ENCODE measurements around the gene NEGR1. TPM values are rescaled to one million over a fixed set of nuclear protein-coding genes. Genes with fewer than 3 reads are reported as not detected.

NEGR1 gene
- total RNA-seq, 2 donors from 2014 or later, result not detected

DNA sequence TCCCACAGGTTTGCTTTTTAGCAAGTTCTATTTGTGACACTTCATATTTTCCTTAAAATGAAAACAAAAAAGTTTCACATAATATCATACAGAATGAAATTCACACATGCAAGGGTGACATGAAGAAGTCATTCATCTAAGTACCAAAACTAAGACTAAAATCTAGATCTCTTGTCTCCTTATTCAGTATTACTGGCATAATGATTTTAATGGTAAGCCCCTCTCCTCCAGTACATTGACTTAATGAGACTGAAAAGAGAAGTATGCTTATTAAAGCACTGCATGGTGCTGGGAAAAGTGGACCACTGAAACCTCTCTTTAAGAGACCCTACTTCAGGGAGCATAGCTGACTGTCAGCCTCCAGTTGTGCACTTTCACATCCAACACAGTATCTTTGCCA is 99.5 kb downstream of the NEGR1 start:
- no peak for DNase-seq (ENCODE audit: low spot score in 2 of 2)
- Mint-ChIP-seq H3K27ac (no peak overlapping the region), H3K36me3 (no peaks in the 10 kb centered on the region), H3K9me3 (peaks cover 4 to 6% of the 10 kb centered on the region in 2 donors)
- ATAC-seq, result peak in 1 of 2 donors; percentile 68

DNA sequence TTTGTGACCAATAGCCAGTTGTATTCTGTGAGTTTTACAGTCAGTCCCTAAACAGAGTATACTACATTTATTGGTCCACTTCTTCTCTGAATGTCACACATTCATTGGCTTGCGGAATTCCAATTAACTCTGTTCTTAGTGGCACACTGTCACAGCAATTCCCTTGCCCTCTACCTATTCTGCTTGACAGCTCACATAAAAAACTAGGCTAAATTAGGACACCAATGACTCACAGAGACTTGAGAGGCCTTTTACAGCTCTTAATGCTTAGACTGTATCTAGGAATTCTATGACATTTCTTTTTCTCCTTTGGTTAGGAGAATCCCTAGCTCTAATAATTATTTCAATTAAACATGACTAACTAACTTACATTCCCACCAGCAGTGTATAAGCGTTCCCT is 104.1 kb downstream of the NEGR1 start:
- Mint-ChIP-seq H3K27ac (no peak overlapping the region), H3K36me3 (no peaks in the 10 kb centered on the region)

DNA sequence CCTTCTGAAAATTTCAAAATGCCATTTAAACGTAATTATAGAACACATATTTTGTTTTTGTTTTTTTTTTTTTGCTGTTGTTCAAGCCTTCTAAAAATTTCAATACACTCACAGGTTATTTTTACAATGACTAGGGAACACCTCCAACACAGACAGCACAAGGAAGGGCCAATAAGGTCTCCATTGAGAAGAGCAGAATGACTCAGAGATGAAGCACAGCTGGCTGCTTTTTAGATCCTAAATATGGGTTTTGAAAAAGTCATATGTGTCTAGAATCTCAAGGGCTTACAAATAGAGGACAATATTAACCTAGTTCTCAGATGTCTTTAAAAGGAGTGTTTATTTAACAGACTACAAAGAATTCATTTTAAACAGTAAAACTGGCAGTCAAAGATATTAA is 104.6 kb downstream of the NEGR1 start:
- H3K27ac Mint-ChIP-seq, result no peak overlapping the region
- peaks cover 4 to 12% of the 10 kb centered on the region in 2 donors for H3K9me3 Mint-ChIP-seq
- ATAC-seq, result no peak
- H3K36me3 Mint-ChIP-seq, result no peaks in the 10 kb centered on the region
- no peak for DNase-seq (ENCODE audit: low spot score in 2 of 2)

More for the DNA sequence above, 104.1 kb downstream of the NEGR1 start:
- peaks cover 4 to 12% of the 10 kb centered on the region in 2 donors for H3K9me3 Mint-ChIP-seq
- DNase-seq (ENCODE audit: low spot score in 2 of 2), result no peak
- ATAC-seq, result no peak

DNA sequence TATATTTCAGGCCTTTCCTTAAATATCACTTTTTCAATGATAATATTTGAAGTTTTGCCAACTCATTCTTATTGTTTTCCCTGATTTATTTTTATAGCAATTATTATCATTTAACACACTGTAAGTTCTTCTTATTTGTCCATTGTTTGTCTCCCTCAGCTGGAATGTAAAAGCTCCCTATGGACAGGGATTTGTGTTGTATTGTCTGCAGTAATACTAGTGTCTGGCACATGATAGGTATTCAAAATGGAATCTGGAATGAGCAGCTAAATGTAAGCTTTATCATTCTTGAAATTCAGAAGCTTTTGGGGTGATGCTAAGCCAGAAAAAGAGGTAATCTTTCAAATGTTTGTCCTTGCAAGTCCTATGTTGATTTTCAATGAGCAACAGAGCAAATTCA is 112.1 kb downstream of the NEGR1 start:
- no peaks in the 10 kb centered on the region for H3K36me3 Mint-ChIP-seq
- H3K27ac Mint-ChIP-seq, result no peak overlapping the region
- H3K9me3 Mint-ChIP-seq, result no peaks in the 10 kb centered on the region
- ATAC-seq (no peak), DNase-seq (ENCODE audit: low spot score in 2 of 2) (no peak)

DNA sequence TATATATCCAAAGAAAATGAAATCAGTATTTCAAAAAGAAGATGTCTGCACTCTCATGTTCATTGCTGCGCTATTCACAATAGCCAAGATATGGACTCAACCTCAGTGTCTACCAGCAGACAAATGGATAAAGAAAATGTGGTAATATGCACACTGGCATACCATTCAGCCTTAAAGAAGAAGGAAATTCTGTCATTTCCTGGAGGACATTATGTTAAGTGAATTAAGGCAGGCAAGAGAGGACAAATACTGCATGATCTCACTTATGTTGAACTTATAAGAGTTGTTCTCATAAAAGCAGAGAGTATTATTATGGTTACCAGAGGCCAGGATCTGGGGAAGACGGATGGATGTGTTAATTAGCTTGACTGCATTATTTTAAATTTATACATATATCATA is 115.9 kb downstream of the NEGR1 start:
- no peak for ATAC-seq
- no peak overlapping the region for H3K27ac Mint-ChIP-seq
- no peaks in the 10 kb centered on the region for H3K36me3 Mint-ChIP-seq
- no peak for DNase-seq (ENCODE audit: low spot score in 2 of 2)
- no peaks in the 10 kb centered on the region for H3K9me3 Mint-ChIP-seq

DNA sequence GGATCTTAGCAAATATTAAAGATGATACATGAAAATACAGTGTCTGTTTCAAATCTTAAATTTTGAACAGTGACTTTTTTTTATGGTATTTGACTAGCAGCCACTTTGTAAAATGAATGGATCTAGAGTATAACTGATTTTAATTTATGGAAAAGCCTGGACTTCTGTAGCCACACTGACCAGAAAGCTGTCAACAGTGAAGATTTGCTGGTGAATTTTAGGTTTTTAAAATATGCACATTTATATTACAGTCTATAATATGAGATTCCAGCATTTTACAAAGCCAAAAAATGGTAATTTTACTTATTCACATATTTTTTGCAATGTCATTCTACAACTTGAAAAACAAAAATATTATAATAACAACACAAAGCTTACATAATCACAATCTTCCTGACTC is 131.8 kb downstream of the NEGR1 start:
- no peak for ATAC-seq
- no peak overlapping the region for H3K27ac Mint-ChIP-seq
- no peak for DNase-seq (ENCODE audit: low spot score in 2 of 2)
- H3K9me3 Mint-ChIP-seq, result peaks cover 0 to 6% of the 10 kb centered on the region in 2 donors
- H3K36me3 Mint-ChIP-seq, result no peaks in the 10 kb centered on the region

DNA sequence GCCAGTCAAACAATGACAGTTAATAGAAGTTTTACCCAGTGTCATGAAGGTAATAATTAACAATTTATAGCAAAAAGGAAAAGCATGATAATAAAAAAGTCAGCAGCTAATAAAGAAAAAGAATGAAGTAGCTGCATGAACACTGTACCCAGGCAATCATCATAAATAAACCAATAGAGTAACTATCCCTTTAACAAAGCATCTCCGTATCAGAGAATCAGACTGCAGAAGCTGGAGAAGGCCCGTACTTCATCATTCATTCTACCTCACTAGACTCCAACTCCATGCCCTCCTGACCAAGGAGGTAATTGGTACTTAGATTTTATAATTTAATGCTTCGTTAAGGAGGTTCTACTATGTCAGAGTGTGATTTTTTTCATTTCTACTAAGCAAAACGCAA is 140.5 kb downstream of the NEGR1 start:
- Mint-ChIP-seq H3K9me3 (peaks cover 0 to 4% of the 10 kb centered on the region in 2 donors), H3K36me3 (no peaks in the 10 kb centered on the region), H3K27ac (no peak overlapping the region)
- ATAC-seq, result no peak
- no peak for DNase-seq (ENCODE audit: low spot score in 2 of 2)

DNA sequence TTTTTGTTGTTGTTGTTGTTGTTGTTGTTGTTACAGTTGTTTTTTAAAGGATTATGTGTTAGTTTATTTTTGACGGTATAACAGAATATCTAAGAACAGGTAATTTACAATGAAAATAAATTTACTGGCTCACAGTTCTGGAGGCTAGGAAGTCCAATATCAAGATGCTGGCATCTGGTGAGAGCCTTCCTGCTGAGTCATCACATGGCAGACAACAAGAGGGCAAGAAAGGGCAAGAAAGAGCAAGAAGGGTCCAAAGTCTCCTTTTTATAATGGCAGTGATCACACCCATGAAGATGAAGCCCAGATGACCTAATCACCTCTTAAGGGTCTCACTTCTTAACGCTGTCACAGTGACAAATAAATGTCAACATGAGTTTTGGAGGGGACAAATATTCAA is 142.1 kb downstream of the NEGR1 start:
- no peaks in the 10 kb centered on the region for H3K36me3 Mint-ChIP-seq
- DNase-seq (ENCODE audit: low spot score in 2 of 2) (no peak), ATAC-seq (no peak)
- peaks cover 0 to 14% of the 10 kb centered on the region in 2 donors for H3K9me3 Mint-ChIP-seq
- no peak overlapping the region for H3K27ac Mint-ChIP-seq

DNA sequence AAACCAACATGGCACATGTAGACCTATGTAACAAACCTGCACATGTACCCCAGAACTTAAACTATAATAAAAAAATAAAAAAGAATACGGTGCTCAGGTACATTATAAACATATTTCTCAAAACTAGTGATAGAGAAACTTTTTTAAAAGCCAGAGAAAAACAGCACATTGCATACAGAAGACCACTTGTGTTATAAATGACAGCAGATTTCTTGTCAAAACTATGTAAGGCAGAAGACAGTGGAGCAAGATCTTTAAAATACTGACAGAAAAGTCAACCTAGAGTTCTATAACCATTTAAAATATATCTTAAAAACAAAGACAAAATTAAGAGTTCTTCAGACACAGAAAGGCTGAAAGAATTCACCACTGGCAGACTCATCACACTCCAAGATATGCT is 144.7 kb downstream of the NEGR1 start:
- DNase-seq (ENCODE audit: low spot score in 2 of 2) (no peak), ATAC-seq (no peak)
- H3K36me3 Mint-ChIP-seq, result no peaks in the 10 kb centered on the region
- no peak overlapping the region for H3K27ac Mint-ChIP-seq
- peaks cover 0 to 14% of the 10 kb centered on the region in 2 donors for H3K9me3 Mint-ChIP-seq

DNA sequence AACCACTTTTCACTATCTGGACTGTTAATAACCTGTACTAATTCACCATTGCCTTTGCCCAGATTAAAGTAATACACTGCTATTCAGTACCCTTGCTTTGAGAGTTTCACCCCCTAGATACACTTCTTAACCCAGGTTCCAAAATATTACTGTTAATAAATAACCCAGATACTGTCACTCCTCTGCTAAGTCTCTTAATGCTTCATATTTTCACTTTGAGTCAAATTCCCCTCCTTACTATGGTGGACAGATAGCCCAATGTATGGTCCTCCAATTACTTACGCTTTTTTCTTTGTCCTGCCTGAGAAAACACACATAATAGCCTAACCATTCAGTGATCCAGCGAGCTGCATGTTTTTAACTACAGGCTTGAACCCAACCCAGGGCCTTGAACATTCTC is 152.5 kb downstream of the NEGR1 start:
- no peaks in the 10 kb centered on the region for H3K36me3 Mint-ChIP-seq
- DNase-seq (ENCODE audit: low spot score in 2 of 2) (no peak), ATAC-seq (no peak)
- peaks cover 0 to 4% of the 10 kb centered on the region in 2 donors for H3K9me3 Mint-ChIP-seq
- no peak overlapping the region for H3K27ac Mint-ChIP-seq

DNA sequence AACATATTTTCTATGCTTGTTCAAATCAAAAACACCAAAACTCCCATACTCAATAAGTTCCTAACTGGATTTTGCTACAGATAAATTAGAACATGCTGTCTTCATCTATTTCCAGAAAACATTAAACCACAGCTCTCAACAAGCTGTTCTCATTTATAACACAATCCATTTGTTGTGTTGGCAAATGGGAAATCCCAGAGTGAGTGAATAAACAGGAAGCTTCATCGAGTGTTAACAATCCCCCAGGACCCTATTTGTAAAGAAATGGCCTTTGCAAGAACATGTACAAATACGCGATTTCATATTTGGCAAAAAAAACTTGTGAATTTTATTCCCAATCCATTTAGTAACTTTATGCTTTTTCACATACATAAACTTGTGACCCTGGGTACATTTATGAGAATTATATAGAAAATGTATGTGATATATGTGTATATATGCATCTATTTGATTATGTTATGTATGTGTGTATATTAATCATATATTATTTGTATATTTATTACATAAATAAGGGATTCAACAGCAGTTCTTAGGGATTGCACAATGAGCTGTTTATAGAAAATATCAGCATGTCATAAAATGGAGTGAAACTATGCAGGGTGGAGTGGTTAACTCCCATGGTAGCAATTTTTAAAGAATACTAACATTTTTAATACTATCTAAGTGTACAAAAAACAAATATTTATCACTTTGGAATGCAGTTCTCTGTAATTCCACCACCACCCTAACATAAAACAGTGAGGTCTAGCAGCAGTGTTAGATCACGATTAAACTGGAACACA is 160.0 kb downstream of the NEGR1 start:
- Mint-ChIP-seq H3K9me3 (no peaks in the 10 kb centered on the region), H3K27ac (no peak overlapping the region), H3K36me3 (no peaks in the 10 kb centered on the region)
- ATAC-seq (no peak), DNase-seq (ENCODE audit: low spot score in 2 of 2) (no peak)

DNA sequence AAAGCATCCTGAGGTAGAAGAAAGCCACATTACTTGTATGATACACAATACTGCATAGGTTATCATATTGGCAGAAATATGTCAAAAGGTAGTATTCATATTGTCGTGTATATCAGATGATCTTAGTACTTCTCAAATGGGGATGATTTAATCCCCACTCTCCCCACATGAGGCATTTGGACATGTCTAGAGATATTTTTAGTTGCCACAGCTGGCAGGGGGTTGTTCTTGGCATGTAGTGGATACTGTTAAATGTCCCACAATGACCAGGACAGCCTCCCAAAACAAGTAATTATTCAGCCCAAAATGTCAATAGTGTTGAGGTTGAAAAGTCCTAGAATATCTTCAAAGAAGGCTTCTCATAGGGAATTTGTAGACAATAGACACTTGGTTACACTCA is 162.8 kb downstream of the NEGR1 start:
- Mint-ChIP-seq H3K9me3 (no peaks in the 10 kb centered on the region), H3K27ac (no peak overlapping the region), H3K36me3 (no peaks in the 10 kb centered on the region)
- ATAC-seq, result no peak
- no peak for DNase-seq (ENCODE audit: low spot score in 2 of 2)

DNA sequence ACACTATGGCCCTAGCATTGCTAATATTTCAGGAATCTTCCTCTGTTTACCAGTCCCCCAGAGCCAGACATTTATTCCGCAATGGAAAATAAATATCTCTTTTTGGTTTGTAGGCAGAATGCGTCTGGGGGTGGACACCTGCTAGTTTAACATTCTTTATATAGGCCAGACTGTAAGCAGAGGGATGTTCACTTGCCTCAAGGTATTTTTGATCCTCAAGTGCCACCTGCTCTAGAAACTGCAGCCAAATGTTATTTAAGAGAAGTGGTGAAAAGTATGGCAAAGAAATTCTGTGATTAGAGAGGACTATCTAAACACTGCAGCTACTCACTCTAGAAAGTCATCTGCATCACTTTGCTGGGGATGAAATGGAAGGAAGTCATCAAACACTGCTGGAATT is 164.7 kb downstream of the NEGR1 start:
- Mint-ChIP-seq H3K27ac (no peak overlapping the region), H3K36me3 (no peaks in the 10 kb centered on the region), H3K9me3 (peaks cover 0 to 3% of the 10 kb centered on the region in 2 donors)
- DNase-seq (ENCODE audit: low spot score in 2 of 2) (no peak), ATAC-seq (no peak)

DNA sequence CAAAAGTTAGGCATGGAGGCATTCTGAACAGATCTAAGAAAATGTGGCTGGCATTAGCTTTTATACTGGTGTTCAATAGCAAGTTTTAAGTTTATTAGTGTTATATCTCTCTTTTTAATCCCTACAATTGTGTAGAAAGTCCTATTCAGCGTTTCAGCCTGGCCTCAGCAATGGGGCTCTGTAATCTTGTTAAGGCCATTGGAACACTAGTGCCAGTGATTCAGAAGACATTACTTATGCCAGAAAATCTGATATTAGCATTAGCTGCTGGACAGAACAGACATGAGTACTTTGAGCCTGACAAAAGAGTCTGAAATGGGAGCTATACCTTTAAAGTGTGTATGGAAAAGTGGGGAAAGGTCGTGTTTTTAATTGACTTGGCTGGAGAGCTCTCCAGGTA is 167.0 kb downstream of the NEGR1 start:
- no peak for ATAC-seq
- Mint-ChIP-seq H3K36me3 (no peaks in the 10 kb centered on the region), H3K27ac (no peak overlapping the region), H3K9me3 (peaks cover 0 to 3% of the 10 kb centered on the region in 2 donors)
- no peak for DNase-seq (ENCODE audit: low spot score in 2 of 2)

DNA sequence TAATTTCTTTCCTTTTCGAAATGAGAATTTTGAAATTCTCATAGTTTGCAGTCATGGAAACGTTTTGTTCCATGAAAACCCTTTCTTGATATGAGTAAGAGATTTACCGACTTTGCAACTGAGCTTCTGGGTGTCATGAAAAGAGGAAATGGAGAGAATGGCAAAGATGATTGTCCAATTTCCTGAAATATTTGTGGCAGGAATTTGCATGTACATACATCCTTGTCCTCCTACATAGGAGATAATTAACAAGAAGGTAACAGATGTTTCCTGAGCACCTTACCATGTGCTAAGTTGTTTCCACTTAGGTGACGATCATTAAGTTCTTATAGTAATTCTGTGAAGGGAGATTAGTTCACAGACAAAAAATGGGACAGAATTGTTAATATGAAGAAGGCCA is 170.7 kb downstream of the NEGR1 start:
- DNase-seq (ENCODE audit: low spot score in 2 of 2) (no peak), ATAC-seq (no peak)
- no peak overlapping the region for H3K27ac Mint-ChIP-seq
- H3K36me3 Mint-ChIP-seq, result no peaks in the 10 kb centered on the region
- H3K9me3 Mint-ChIP-seq, result peaks cover 0 to 3% of the 10 kb centered on the region in 2 donors

DNA sequence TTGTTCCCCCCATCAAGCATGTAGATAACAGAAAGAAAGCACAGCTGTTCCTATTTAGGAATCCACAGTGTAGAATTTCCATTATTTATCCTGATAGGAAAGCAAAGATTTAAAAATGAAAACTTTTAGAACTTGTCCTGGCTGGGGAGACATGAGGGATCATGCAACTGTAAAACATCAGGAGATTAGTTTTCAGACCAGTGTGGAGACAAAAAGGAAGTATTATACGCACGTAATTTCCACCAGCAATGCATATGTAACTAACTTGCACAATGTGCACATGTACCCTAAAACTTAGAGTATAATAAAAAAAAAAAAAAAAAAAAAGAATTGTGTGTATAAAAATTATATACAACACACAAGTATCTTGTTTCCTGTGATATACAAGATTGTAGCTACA is 172.4 kb downstream of the NEGR1 start:
- no peak for ATAC-seq
- H3K9me3 Mint-ChIP-seq, result peaks cover 0 to 7% of the 10 kb centered on the region in 2 donors
- no peaks in the 10 kb centered on the region for H3K36me3 Mint-ChIP-seq
- DNase-seq (ENCODE audit: low spot score in 2 of 2), result no peak
- H3K27ac Mint-ChIP-seq, result no peak overlapping the region

DNA sequence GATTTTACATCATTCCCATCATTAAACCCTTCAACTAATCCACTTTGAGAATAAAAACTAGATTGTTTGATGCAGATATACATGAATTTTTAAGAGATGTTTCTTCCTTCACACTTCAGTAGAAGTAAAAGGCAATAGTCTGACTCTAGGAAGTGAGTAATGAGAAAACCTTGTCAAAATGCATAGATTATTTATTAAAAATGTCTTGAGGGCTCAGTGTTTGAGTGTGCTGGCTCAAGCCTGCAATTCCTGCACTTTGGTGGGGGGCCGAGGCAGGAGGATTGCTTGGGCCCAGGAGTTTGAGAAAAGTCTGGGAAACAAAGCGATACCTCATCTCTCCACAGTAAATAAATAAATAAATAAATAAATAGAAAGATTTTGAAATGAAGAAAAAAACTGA is 177.1 kb downstream of the NEGR1 start:
- Mint-ChIP-seq H3K36me3 (no peaks in the 10 kb centered on the region), H3K27ac (no peak overlapping the region), H3K9me3 (peaks cover 0 to 4% of the 10 kb centered on the region in 2 donors)
- ATAC-seq (no peak), DNase-seq (ENCODE audit: low spot score in 2 of 2) (no peak)

DNA sequence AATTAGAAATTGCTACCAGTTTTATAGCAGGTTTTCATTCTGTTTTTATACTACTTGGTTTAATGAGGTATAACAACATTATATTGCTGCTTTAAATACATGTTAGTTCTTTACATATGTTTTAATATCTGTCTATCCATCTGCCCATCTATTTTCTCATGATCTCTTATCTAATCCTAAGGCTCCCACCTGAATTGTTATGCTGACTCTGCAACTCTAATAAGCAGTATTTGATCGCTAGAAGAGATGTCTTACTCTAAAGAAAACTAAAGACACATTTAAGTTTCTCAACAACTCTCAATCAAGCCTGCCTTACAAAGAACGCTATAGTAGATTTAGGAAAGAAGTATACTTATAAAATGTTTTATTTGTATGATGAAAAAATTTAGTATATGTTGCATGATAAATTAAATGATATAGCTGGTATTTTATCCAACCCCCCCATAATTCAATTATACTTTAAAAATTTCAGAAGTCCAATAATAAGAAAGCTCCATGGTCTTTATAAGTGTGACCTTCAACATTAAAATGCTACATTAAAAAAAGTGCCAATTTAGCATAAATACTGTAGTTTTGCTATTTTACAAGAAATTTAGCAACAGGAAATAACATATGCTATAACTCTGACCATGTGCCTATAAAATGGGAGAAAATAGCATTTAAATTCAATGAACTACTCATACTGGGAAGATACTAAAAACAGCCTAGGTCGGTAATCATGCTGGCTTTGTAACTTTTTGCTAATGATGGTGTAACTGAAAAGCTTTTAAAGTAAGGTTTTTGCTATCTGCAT is 180.3 kb downstream of the NEGR1 start:
- H3K9me3 Mint-ChIP-seq, result peaks cover 0 to 4% of the 10 kb centered on the region in 2 donors
- no peak overlapping the region for H3K27ac Mint-ChIP-seq
- H3K36me3 Mint-ChIP-seq, result no peaks in the 10 kb centered on the region
- no peak for DNase-seq (ENCODE audit: low spot score in 2 of 2)
- ATAC-seq, result no peak
